Right kidney (tissue), 1 donor: Measurements from ENCODE around the gene ZIK1.

Experiments
- DNase-seq: peaks from one replicate; pipeline ENCODE4 v3.0.0-alpha.2; 2016

The ZIK1 gene

DNA sequence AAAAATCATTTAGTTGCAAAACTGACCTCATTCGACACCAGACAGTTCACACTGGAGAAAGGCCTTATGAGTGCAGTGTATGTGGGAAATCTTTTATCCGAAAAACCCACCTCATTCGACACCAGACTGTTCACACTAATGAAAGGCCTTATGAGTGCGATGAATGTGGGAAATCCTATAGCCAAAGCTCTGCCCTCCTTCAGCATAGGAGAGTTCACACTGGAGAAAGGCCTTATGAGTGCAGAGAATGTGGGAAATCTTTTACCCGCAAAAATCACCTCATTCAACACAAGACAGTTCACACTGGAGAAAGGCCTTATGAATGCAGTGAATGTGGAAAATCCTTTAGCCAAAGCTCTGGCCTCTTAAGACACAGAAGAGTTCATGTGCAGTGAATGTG, 23.0 kb downstream of the ZIK1 start:
- DNase-seq, result no peak

DNA sequence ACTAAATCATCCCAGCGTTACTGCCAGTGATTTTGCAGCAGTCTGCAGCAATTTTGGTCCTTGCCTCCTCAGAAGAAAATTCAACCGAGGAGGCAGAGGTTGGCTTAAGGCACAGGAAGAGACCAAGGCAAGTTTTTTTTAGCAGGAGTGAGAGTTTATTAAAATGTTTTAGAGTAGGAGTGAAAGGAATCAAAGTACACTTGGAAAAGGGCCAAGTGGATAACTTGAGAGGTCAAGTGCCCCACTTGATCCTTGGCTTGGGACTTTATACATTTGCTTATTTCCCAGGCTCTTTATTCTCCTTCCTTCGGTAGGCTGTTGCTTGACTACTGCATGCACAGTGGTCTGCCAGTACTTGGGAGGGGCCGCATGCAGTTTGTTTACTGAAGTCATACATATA, 27.2 kb downstream of the ZIK1 start:
- DNase-seq, result no peak

GRCh38 chr19:57613941-57614743, 30.2 kb downstream of the ZIK1 start, which contains the start of gene ZNF134:
TSS of gene ZNF134 (plus strand) at chr19:57614242. CDS start at chr19:57619469, 5,227 bp downstream.
- DNase-seq, result peak; percentile 84

- DNase-seq, result no peak
Observed at GRCh38 chr19:57615346-57615745, 31.4 kb downstream of the ZIK1 start.

- peak; percentile 8 for DNase-seq
Observed at GRCh38 chr19:57620673-57621348, 36.9 kb downstream of the ZIK1 start.

DNA sequence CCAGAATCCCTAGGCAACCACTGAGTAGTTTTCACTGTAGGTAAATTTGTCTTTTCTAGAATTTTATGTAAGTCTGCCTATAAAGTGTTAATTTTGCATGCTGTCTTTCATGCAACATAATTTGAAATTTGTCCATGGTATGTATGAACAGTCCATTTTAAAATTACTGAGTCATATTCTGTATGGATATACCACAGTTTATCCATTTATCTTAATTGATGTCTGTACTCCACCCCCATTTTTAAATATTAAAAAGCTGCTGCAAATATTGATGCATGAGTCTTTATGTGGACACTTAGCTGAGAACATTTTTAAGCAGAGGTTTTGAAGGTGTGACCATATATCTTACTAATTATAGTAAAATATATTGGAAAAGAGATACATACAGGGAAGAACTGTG, 39.1 kb downstream of the ZIK1 start:
- no peak for DNase-seq

GRCh38 chr19:57632987-57633831, 49.3 kb downstream of the ZIK1 start, which contains the start of gene ZNF211:
TSS of gene ZNF211 (plus strand) at chr19:57633168. CDS start at chr19:57633347, 179 bp downstream.
- DNase-seq, result peak; percentile 97

DNA sequence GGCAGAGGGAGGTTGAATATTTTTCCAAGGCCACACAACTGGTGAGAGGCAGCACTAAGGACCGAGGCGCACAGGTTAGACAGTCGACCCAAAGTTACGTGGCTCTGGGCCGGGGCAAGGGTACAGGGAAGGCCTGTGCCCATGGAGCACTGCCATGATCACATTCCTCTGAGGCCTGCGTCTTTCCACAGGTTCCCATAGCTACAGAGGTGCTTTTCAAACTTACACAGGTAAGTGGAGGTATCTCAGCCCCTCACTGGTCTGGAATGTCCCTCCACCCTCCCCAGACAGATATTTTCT, 49.8 kb downstream of the ZIK1 start:
- no peak for DNase-seq

GRCh38 chr19:57637379-57637778, 53.4 kb downstream of the ZIK1 start:
- no peak for DNase-seq

- DNase-seq, result no peak
Observed at GRCh38 chr19:57641715-57642234, 57.8 kb downstream of the ZIK1 start.

DNA sequence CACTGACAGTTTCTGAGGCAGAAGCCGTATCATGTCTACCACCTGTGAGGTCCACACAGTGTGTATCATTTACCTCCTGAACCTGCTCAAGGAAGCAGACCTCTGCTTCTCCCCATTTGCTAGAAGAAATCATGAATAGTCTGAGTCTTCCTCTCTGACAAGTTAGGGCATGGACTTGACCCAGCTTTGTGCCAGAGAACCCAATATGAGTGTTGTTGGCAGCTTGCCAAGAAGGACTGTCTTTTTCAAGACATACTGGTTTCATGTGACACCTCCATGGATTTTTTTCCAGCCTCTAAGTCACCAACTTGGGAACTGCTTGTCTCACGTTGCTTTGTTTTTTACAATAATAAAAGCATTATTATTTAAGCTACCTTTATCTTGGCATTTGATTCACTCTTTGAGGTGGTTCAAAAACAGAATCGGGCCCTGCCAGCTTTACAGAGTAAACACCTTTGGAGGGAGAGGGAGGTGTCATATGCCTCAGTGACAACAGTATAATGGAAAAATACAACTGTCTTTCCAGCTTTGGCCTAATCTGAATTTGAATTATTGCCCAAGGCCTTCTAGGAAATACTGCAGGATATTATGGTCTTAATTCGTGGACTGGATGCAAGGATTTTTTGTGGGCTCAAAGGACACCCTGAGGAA, 58.6 kb downstream of the ZIK1 start:
- DNase-seq, result no peak
